Neuronal stem cell (in vitro differentiated cells): ENCODE results near the gene GOLIM4.

Source experiments
- DNase-seq: peaks from one replicate; pipeline ENCODE4 v3.0.0-alpha.2; 2013; ENCODE audit warnings: low spot score
- H2AFZ ChIP-seq: one replicate; pipeline ENCODE4 v1.6.1; 2013; ENCODE audit warnings: mild to moderate bottlenecking, low read length, inconsistent platforms
- H2AK5ac ChIP-seq: 2 replicates; pipeline ENCODE4 v1.6.1; 2013; ENCODE audit warnings: low read depth, mild to moderate bottlenecking, inconsistent platforms, low read length, moderate library complexity, mixed read lengths
- H2BK120ac ChIP-seq: 2 replicates; pipeline ENCODE4 v1.6.1; 2013; ENCODE audit warnings: low read depth, mild to moderate bottlenecking, inconsistent platforms, low read length, moderate library complexity, mixed read lengths
- H2BK12ac ChIP-seq: one replicate; pipeline ENCODE4 v1.6.1; 2013; ENCODE audit warnings: low read length, inconsistent platforms
- H2BK15ac ChIP-seq: 2 replicates; pipeline ENCODE4 v1.6.1; 2013; ENCODE audit warnings: mild to moderate bottlenecking, low read length, inconsistent platforms, mixed read lengths
- H2BK5ac ChIP-seq: one replicate; pipeline ENCODE4 v1.6.1; 2013; ENCODE audit warnings: inconsistent platforms, mild to moderate bottlenecking, low read length, moderate library complexity
- H3K14ac ChIP-seq: one replicate; pipeline ENCODE4 v1.6.1; 2013; ENCODE audit warnings: low read length, inconsistent platforms
- H3K18ac ChIP-seq: 2 replicates; pipeline ENCODE4 v1.6.1; 2013; ENCODE audit warnings: low read length, inconsistent platforms
- H3K23ac ChIP-seq: 2 replicates; pipeline ENCODE4 v1.6.1; 2013; ENCODE audit warnings: low read depth, mild to moderate bottlenecking, mixed read lengths, low read length, inconsistent platforms; ENCODE audit not compliant: poor library complexity
- H3K27ac ChIP-seq: replicated peaks from 3 replicates; pipeline ENCODE4 v1.5.1; 2013; ENCODE audit warnings: low read length, inconsistent platforms
- H3K27me3 ChIP-seq, 3 experiments: 2 replicates each; pipeline ENCODE4 v1.6.1; 2013; ENCODE audit warnings: low read length in 3 of 3, mild to moderate bottlenecking in 2 of 3, inconsistent platforms in 1 of 3, low read depth in 1 of 3, mixed read lengths in 1 of 3, moderate library complexity in 1 of 3; ENCODE audit not compliant: control insufficient read depth in 3 of 3, insufficient read depth in 3 of 3
- H3K36me3 ChIP-seq, 2 donors: replicated peaks in 1 of 2; 2 replicates each; pipeline ENCODE4 v1.6.1; 2013; ENCODE audit warnings: low read length in 2 of 2; ENCODE audit not compliant: control insufficient read depth in 2 of 2, insufficient read depth in 2 of 2
- H3K4ac ChIP-seq: 2 replicates; pipeline ENCODE4 v1.6.1; 2013; ENCODE audit warnings: inconsistent platforms, mild to moderate bottlenecking, low read length, moderate library complexity
- H3K4me1 ChIP-seq, 2 donors: 1 replicate in 1 of 2; 2 replicates in 1 of 2; pipeline ENCODE4 v1.6.1; 2013; ENCODE audit warnings: low read length in 2 of 2, low read depth in 1 of 2; ENCODE audit not compliant: control insufficient read depth in 2 of 2, insufficient read depth in 1 of 2
- H3K4me2 ChIP-seq: one replicate; pipeline ENCODE4 v1.6.1; 2013; ENCODE audit warnings: mild to moderate bottlenecking, low read length, inconsistent platforms; ENCODE audit not compliant: insufficient read depth, poor library complexity, severe bottlenecking
- H3K4me3 ChIP-seq, 2 donors: 2 replicates each; pipeline ENCODE4 v1.5.1; 2013; ENCODE audit warnings: low read length in 2 of 2, mild to moderate bottlenecking in 2 of 2, inconsistent platforms in 1 of 2, moderate library complexity in 1 of 2
- H3K79me1 ChIP-seq: one replicate; pipeline ENCODE4 v1.6.1; 2013; ENCODE audit warnings: low read depth, mild to moderate bottlenecking, inconsistent platforms, low read length, moderate library complexity
- H3K9ac ChIP-seq: one replicate; pipeline ENCODE4 v1.6.1; 2013; ENCODE audit warnings: mild to moderate bottlenecking, low read depth, low read length, inconsistent platforms; ENCODE audit not compliant: poor library complexity
- H3K9me3 ChIP-seq, 2 donors: replicated peaks in 1 of 2; 2 replicates each; pipeline versions ENCODE3 to v1.6.1; 2013; ENCODE audit warnings: low read length in 2 of 2, mild to moderate bottlenecking in 2 of 2, inconsistent platforms in 1 of 2, low read depth in 1 of 2, mixed read lengths in 1 of 2, moderate library complexity in 1 of 2; ENCODE audit not compliant: control insufficient read depth in 2 of 2, insufficient read depth in 1 of 2
- H4K8ac ChIP-seq: one replicate; pipeline ENCODE4 v1.6.1; 2013; ENCODE audit warnings: low read depth, mild to moderate bottlenecking, inconsistent platforms, low read length, moderate library complexity
- H4K91ac ChIP-seq: one replicate; pipeline ENCODE4 v1.6.1; 2013; ENCODE audit warnings: low read length, low read depth, mild to moderate bottlenecking, inconsistent platforms; ENCODE audit not compliant: poor library complexity
- WGBS, 2 donors: extraction: QIAGEN DNeasy Blood & Tissue Kit; methylation state at CpG; one replicate each; pipeline ENCODE4 v1.1.7; 2013; ENCODE audit warnings: missing lambda C conversion rate in 2 of 2, mixed read lengths in 1 of 2; ENCODE audit not compliant: insufficient read length in 2 of 2, insufficient replicate concordance in 1 of 2; ENCODE audit errors: extremely low coverage in 2 of 2; 5-methylcytosine and 5-hydroxymethylcytosine counted together

Gene GOLIM4

GRCh38 chr3:168097381-168097780, 1.7 kb upstream of the GOLIM4 start:
- H3K4me3 ChIP-seq = no peak overlapping the region
- no peak overlapping the region for H3K9ac ChIP-seq
- no peak overlapping the region for H4K8ac ChIP-seq

GRCh38 chr3:168096210-168096652, 507 bp upstream of the GOLIM4 start:
- peak overlapping the region; percentile 99 for H2AFZ ChIP-seq
- H3K79me1 ChIP-seq = no peaks in the 10 kb centered on the region
- no peak overlapping the region for H3K23ac ChIP-seq
- H2BK12ac ChIP-seq = no peak overlapping the region
- no peak overlapping the region for H3K14ac ChIP-seq
- no peak overlapping the region for H2BK5ac ChIP-seq
- no peak overlapping the region for H3K4ac ChIP-seq
- peak overlapping the region; percentile 87 to 100 for H3K4me3 ChIP-seq
- no peaks in the 10 kb centered on the region for H3K36me3 ChIP-seq
- WGBS, 2 donors = no CpG with 5 or more reads among the region's 17 CpGs
- H2BK15ac ChIP-seq = no peak overlapping the region
- no peak overlapping the region for H4K91ac ChIP-seq
- H3K4me2 ChIP-seq = peak overlapping the region; percentile 90
- no peak overlapping the region for H2AK5ac ChIP-seq
- peaks cover 2 to 9% of the 10 kb centered on the region in 2 donors for H3K4me1 ChIP-seq
- peaks cover 0 to 5% (median 0%) of the 10 kb centered on the region in 3 experiments for H3K27me3 ChIP-seq
- H3K9me3 ChIP-seq = no peaks in the 10 kb centered on the region
- H3K27ac ChIP-seq = peak overlapping the region; percentile 13
- no peak overlapping the region for H2BK120ac ChIP-seq
- no peak overlapping the region for H4K8ac ChIP-seq
- peak overlapping the region; percentile 76 for H3K9ac ChIP-seq
- DNase-seq = peak; percentile 52
- no peak overlapping the region for H3K18ac ChIP-seq

More at GRCh38 chr3:168097381-168097780, 1.7 kb upstream of the GOLIM4 start:
- Histone ChIP-seq H2BK120ac (no peak overlapping the region), H4K91ac (no peak overlapping the region), H2BK15ac (no peak overlapping the region), H3K18ac (no peak overlapping the region), H3K14ac (no peak overlapping the region), H3K36me3 (no peaks in the 10 kb centered on the region), H2BK5ac (no peak overlapping the region), H3K9me3 (no peaks in the 10 kb centered on the region), H3K27me3 (peaks cover 0 to 10% (median 0%) of the 10 kb centered on the region in 3 experiments), H3K4me2 (no peak overlapping the region), H3K27ac (no peak overlapping the region), H2AFZ (no peak overlapping the region), H2BK12ac (no peak overlapping the region), H2AK5ac (no peak overlapping the region), H3K4ac (no peak overlapping the region), H3K4me1 (peaks cover 2 to 9% of the 10 kb centered on the region in 2 donors), H3K23ac (no peak overlapping the region), H3K79me1 (no peaks in the 10 kb centered on the region)
- no peak for DNase-seq

- Histone ChIP-seq H2BK15ac (peak overlapping the region; percentile 68), H2BK120ac (no peak overlapping the region), H4K91ac (no peak overlapping the region), H3K4ac (no peak overlapping the region), H2AFZ (peak overlapping the region; percentile 99), H3K79me1 (no peaks in the 10 kb centered on the region), H3K27me3 (no peaks in the 10 kb centered on the region), H3K27ac (peak overlapping the region; percentile 87), H2BK12ac (peak overlapping the region; percentile 19), H3K14ac (peak overlapping the region; percentile 82), H2BK5ac (peak overlapping the region; percentile 96), H2AK5ac (no peak overlapping the region), H3K36me3 (no peaks in the 10 kb centered on the region), H3K4me1 (peaks cover 2 to 9% of the 10 kb centered on the region in 2 donors), H3K23ac (peak overlapping the region; percentile 83), H3K9me3 (no peaks in the 10 kb centered on the region), H3K4me2 (peak overlapping the region; percentile 90), H3K18ac (peak overlapping the region; percentile 95), H3K9ac (peak overlapping the region; percentile 88), H3K4me3 (peak overlapping the region; percentile 87 to 100), H4K8ac (peak overlapping the region; percentile 29)
- DNase-seq = peak; percentile 58
- no CpG with 5 or more reads among the region's 70 CpGs for WGBS, 2 donors
These were observed 680 bp downstream of the GOLIM4 start for GRCh38 chr3:168094877-168095610.

DNA sequence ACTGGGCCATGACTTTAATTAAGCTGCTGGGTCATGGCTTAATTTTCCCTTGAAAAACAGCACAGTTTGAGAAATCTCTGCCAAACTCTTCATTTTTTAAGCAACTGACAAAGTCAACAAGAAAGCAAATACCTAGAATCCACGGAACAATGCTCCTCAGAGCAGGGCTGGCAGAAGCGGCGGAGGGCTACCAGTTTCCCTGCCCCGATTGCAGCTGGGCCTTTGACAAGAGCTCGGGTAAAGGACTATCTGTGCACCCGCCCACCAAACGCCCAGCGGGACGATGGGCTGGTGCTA, 1.2 kb downstream of the GOLIM4 start:
- Histone ChIP-seq H2BK120ac (no peak overlapping the region), H2BK5ac (no peak overlapping the region), H3K4me3 (peak overlapping the region; percentile 87 to 100), H3K18ac (no peak overlapping the region), H3K23ac (peak overlapping the region; percentile 83), H3K4ac (no peak overlapping the region), H2AK5ac (no peak overlapping the region), H3K79me1 (no peaks in the 10 kb centered on the region), H3K36me3 (no peaks in the 10 kb centered on the region), H3K9ac (no peak overlapping the region), H2BK15ac (no peak overlapping the region), H3K27me3 (no peaks in the 10 kb centered on the region), H3K9me3 (no peaks in the 10 kb centered on the region), H4K91ac (no peak overlapping the region), H3K4me2 (peak overlapping the region; percentile 90), H2AFZ (peak overlapping the region; percentile 99), H3K4me1 (peaks cover 2 to 9% of the 10 kb centered on the region in 2 donors), H2BK12ac (no peak overlapping the region), H3K27ac (peak overlapping the region; percentile 87), H3K14ac (no peak overlapping the region), H4K8ac (no peak overlapping the region)
- DNase-seq = no peak
- WGBS, 2 donors = no CpG with 5 or more reads among the region's 9 CpGs
